Measurements from ENCODE around the gene PPP6R3. TPM values are rescaled to one million over a fixed set of nuclear protein-coding genes. Genes with fewer than 3 reads are reported as not detected.
"Not testable (repeated sequence)": the region's sequence is repeated elsewhere in the genome, so short reads cannot be mapped to it uniquely, and the experiment has no call there.

The PPP6R3 gene
- total and polyA plus RNA-seq, 2 of the 13 experiments (the other 11 are each of a cell fraction or from before 2014, with no cell fraction given), result 41.2 to 83.4 TPM

GRCh38 chr11:68632802-68633201 is 172.2 kb downstream of the PPP6R3 start:
- intact Hi-C loops (cut with micrococcal nuclease; ENCODE audit: unreplicated experiment) (loop anchor here (2.0 kb wide), 1 partner anchor 456 kb away; no protein-coding TSS in a partner anchor), in situ Hi-C loops (cut with HindIII; ENCODE audit: extremely low pct_ligation_motif_present, low pct_unique_long_range_greater_than_20kb) (loop anchor here (25.0 kb wide), 1 partner anchor 254 kb away; no protein-coding TSS in a partner anchor)
- no TSS peak for BruUV-seq (replicated peaks)
- Histone ChIP-seq H3K9me3 (ENCODE audit: low read length) (no peaks in the 10 kb centered on the region), H4K20me1 (ENCODE audit: insufficient read depth, low read length) (no peaks in the 10 kb centered on the region), H3K79me2 (ENCODE audit: insufficient read depth, low read length) (no peaks in the 10 kb centered on the region), H3K4me2 (ENCODE audit: low read depth, low read length) (no peak overlapping the region), H3K4me3 (replicated peaks in 1 of 3; ENCODE audit: insufficient read depth in 1 of 3, low read depth in 2 of 3, low read length in 3 of 3) (no peak overlapping the region), H2AFZ (ENCODE audit: low read length) (no peak overlapping the region), H3K36me3 (replicated peaks in 1 of 2; ENCODE audit: control insufficient read depth in 1 of 2, insufficient read depth in 2 of 2, low read length in 2 of 2) (no peaks in the 10 kb centered on the region), H3K9ac (ENCODE audit: insufficient read depth, low read depth, low read length) (no peak overlapping the region), H3K27me3 (ENCODE audit: control insufficient read depth in 1 of 2, insufficient read depth in 2 of 2, low read length in 2 of 2) (peaks cover under 1 to 2% of the 10 kb centered on the region in 2 experiments; a peak in 2 of 5 replicates), H3K4me1 (ENCODE audit: insufficient read depth, low read length) (no peaks in the 10 kb centered on the region), H3K27ac (ENCODE audit: extremely low read length, insufficient read depth, low read length) (no peak overlapping the region)
- peak; percentile 67 for DNase-seq (ENCODE audit: low spot score)
- POLR2A ChIA-PET, result no interaction called here
- CTCF ChIA-PET (ENCODE audit: low intra/inter-chr PET ratio, low total read pairs), result interaction anchor here (0.8 to 2.6 kb wide), 2 partner anchors 166 to 456 kb away, joined by 7 to 14 read pairs; no protein-coding TSS in a partner anchor
- peak; percentile 92 for FAIRE-seq
- ATAC-seq, result peak; percentile 91
- TF ChIP-seq PAWR (CRISPR knock-in tag; IDR thresholded peaks at IDR 0.05; ENCODE audit: borderline replicate concordance) (no peak), MIXL1 (CRISPR knock-in tag; IDR thresholded peaks at IDR 0.05) (peak; percentile 57; the same call in 1 of the 2 replicates), ZNF570 (CRISPR knock-in tag; IDR thresholded peaks at IDR 0.05; ENCODE audit: borderline replicate concordance) (no peak), RAD21 (CRISPR knock-in tag; IDR thresholded peaks at IDR 0.05) (peak; percentile 63), RXRB (CRISPR knock-in tag; IDR thresholded peaks at IDR 0.05; ENCODE audit: borderline replicate concordance) (peak; percentile 41; the same call in 1 of the 2 replicates), FOXK1 (CRISPR knock-in tag; IDR thresholded peaks at IDR 0.05; ENCODE audit: borderline replicate concordance, low read depth) (peak; percentile 25; the same call in 1 of the 2 replicates), SMC3 (IDR thresholded peaks at IDR 0.05; ENCODE audit: low read length) (peak; percentile 79), RBM39 (IDR thresholded peaks at IDR 0.05; ENCODE audit: low read depth, low read length, poor library complexity, severe bottlenecking) (no peak), XRCC5 (optimal IDR thresholded peaks at IDR 0.05; ENCODE audit: low read length) (peak; percentile 45), ZBTB43 (CRISPR knock-in tag; conservative IDR thresholded peaks at IDR 0.05) (no peak), CTCF (CRISPR knock-in tag; IDR thresholded peaks at IDR 0.05) (peak; percentile 82), FOXA3 (CRISPR knock-in tag; IDR thresholded peaks at IDR 0.05) (peak; percentile 61), STAG1 (CRISPR knock-in tag; IDR thresholded peaks at IDR 0.05) (peak; percentile 93), FOXA1 (IDR thresholded peaks at IDR 0.05) (no peak), FOXA1 (CRISPR knock-in tag; IDR thresholded peaks at IDR 0.05) (peak; percentile 67), TEAD3 (CRISPR knock-in tag; optimal IDR thresholded peaks at IDR 0.05; ENCODE audit: borderline replicate concordance) (peak; percentile 27)
- WGBS (ENCODE audit: low lambda C conversion rate), result 10% methylated on average over 6 of the region's 6 CpGs

GRCh38 chr11:68634606-68635005 is 174.1 kb downstream of the PPP6R3 start:
- DNase-seq (ENCODE audit: low spot score); CTCF ChIA-PET (ENCODE audit: low intra/inter-chr PET ratio, low total read pairs); POLR2A ChIA-PET; H4K20me1 ChIP-seq (ENCODE audit: insufficient read depth, low read length); H3K4me3 ChIP-seq (replicated peaks in 1 of 3; ENCODE audit: insufficient read depth in 1 of 3, low read depth in 2 of 3, low read length in 3 of 3); H3K9ac ChIP-seq (ENCODE audit: insufficient read depth, low read depth, low read length); H3K27ac ChIP-seq (ENCODE audit: extremely low read length, insufficient read depth, low read length); H3K27me3 ChIP-seq (ENCODE audit: control insufficient read depth in 1 of 2, insufficient read depth in 2 of 2, low read length in 2 of 2); ATAC-seq; H3K9me3 ChIP-seq (ENCODE audit: low read length); H3K4me2 ChIP-seq (ENCODE audit: low read depth, low read length); intact Hi-C loops (cut with micrococcal nuclease; ENCODE audit: unreplicated experiment); BruUV-seq (replicated peaks); H3K79me2 ChIP-seq (ENCODE audit: insufficient read depth, low read length); H3K4me1 ChIP-seq (ENCODE audit: insufficient read depth, low read length); H2AFZ ChIP-seq (ENCODE audit: low read length); H3K36me3 ChIP-seq (replicated peaks in 1 of 2; ENCODE audit: control insufficient read depth in 1 of 2, insufficient read depth in 2 of 2, low read length in 2 of 2); FAIRE-seq: not testable (repeated sequence)
- WGBS (ENCODE audit: low lambda C conversion rate), result 6% methylated on average over 7 of the region's 7 CpGs
- in situ Hi-C loops (cut with HindIII; ENCODE audit: extremely low pct_ligation_motif_present, low pct_unique_long_range_greater_than_20kb), result loop anchor here (25.0 kb wide), 1 partner anchor 253 kb away; no protein-coding TSS in a partner anchor
